Measurements from ENCODE around the gene ECI2. TPM values are rescaled to one million over a fixed set of nuclear protein-coding genes. Genes with fewer than 3 reads are reported as not detected.
A peak's percentile ranks its signal among the peaks of the same experiment; 100 is the strongest.

Gene ECI2
- polyA plus RNA-seq, 3 donors from 2014 or later, result 37.0 to 61.3 (median 43.3) TPM

GRCh38 chr6:4071330-4071729 lies 64.0 kb downstream of the ECI2 start:
- Mint-ChIP-seq H3K4me1 (no peaks in the 10 kb centered on the region), H3K27me3 (ENCODE audit: low read depth in 3 of 3) (peaks cover 0 to 2% (median 0%) of the 10 kb centered on the region in 3 donors), H3K9me3 (no peaks in the 10 kb centered on the region), H3K27ac (no peak overlapping the region), H3K36me3 (no peaks in the 10 kb centered on the region), H3K4me3 (no peak overlapping the region)
- no peak for DNase-seq

DNA sequence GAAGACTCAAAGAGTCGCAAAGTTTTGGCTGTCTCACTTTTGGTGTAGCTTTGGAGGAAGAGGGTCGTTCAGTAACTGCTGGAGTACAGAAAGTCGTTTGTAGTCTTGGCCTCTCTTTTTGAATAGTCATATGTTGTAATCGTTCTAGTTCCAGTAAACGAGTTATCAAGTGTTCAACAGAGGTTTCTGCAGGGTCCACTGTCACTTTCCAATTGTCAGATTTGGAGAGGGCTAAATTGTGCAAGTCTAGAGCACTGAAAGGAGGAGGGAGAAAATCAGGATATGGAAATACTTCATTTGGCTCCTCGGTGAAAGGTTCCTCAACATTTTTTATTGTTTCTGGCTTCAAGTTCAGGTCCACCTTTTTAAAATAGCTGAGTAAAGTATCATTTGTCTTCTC lies 66.2 kb downstream of the ECI2 start:
- peaks cover 0 to 2% (median 0%) of the 10 kb centered on the region in 3 donors for H3K27me3 Mint-ChIP-seq (ENCODE audit: low read depth in 3 of 3)
- no peaks in the 10 kb centered on the region for H3K4me1 Mint-ChIP-seq
- no peaks in the 10 kb centered on the region for H3K9me3 Mint-ChIP-seq
- DNase-seq, result no peak
- no peak overlapping the region for H3K27ac Mint-ChIP-seq
- H3K4me3 Mint-ChIP-seq, result no peak overlapping the region
- peaks cover 0 to 8% (median 6%) of the 10 kb centered on the region in 3 donors for H3K36me3 Mint-ChIP-seq

DNA sequence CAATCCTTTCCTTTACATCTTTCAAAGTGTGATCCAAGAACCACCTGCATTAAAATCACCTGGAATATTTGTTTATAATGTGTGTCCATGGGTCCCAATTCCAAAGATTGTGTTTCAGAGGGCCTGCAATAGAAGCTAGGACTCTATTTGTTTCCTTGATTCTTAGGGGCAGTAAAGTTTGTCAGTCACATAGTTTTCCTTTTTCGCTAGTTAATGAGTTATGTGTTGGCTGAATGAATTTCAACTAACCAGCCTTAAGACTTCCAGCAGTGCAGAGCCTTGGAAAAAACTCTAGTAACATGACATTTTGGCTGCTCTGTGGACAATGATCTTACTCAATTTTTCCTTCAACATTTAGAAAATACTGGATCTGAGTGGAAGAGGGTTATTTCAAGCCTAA lies 67.7 kb downstream of the ECI2 start:
- H3K4me3 Mint-ChIP-seq, result no peak overlapping the region
- peak overlapping the region in 3 of 6 donors; percentile 2 to 38 (median 6) for H3K27ac Mint-ChIP-seq
- no peaks in the 10 kb centered on the region for H3K4me1 Mint-ChIP-seq
- H3K9me3 Mint-ChIP-seq, result no peaks in the 10 kb centered on the region
- peaks cover 0 to 2% (median 0%) of the 10 kb centered on the region in 3 donors for H3K27me3 Mint-ChIP-seq (ENCODE audit: low read depth in 3 of 3)
- DNase-seq, result no peak
- H3K36me3 Mint-ChIP-seq, result peaks cover 5 to 15% (median 6%) of the 10 kb centered on the region in 3 donors

- Mint-ChIP-seq H3K4me3 (no peak overlapping the region), H3K27ac (peak overlapping the region in 5 of 6 donors; percentile 4 to 62 (median 38)), H3K36me3 (peaks cover 6 to 21% (median 10%) of the 10 kb centered on the region in 3 donors), H3K9me3 (no peaks in the 10 kb centered on the region), H3K27me3 (ENCODE audit: low read depth in 3 of 3) (peaks cover 0 to 2% (median 0%) of the 10 kb centered on the region in 3 donors), H3K4me1 (no peaks in the 10 kb centered on the region)
- no peak for DNase-seq
Measured at GRCh38 chr6:4066029-4066755, 69.2 kb downstream of the ECI2 start.

Other genes with a start within 250 kb of the ECI2 start
- gene FAM217A, start 56.4 kb downstream of the ECI2 start, polyA plus RNA-seq, result under 1 TPM in 1 of 3 donors, not detected in 2; 0.16 TPM